ENCODE results near the gene CCNQ.

DNA sequence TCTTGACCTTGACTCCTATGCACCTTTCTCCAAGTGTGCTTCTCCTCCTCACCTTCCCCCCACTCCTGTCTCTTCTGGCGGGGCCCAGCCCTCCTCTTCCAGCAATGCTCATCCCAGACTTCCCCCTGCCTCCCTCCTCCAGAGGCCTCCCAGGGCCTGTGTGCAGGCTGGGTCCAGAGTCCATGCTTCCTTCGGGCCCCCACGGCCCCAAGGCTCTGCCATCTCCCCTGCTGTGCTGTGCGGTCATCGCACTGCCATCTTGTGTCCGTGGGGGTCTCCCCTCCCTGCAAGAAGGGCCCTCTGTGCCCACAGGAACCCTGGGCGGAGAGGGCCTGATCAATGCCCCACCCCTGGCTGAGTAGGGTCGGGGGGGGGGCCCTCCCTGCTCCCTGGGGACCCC, 54.2 kb downstream of the CCNQ start:
- TF ChIP-seq, protein P1, sequence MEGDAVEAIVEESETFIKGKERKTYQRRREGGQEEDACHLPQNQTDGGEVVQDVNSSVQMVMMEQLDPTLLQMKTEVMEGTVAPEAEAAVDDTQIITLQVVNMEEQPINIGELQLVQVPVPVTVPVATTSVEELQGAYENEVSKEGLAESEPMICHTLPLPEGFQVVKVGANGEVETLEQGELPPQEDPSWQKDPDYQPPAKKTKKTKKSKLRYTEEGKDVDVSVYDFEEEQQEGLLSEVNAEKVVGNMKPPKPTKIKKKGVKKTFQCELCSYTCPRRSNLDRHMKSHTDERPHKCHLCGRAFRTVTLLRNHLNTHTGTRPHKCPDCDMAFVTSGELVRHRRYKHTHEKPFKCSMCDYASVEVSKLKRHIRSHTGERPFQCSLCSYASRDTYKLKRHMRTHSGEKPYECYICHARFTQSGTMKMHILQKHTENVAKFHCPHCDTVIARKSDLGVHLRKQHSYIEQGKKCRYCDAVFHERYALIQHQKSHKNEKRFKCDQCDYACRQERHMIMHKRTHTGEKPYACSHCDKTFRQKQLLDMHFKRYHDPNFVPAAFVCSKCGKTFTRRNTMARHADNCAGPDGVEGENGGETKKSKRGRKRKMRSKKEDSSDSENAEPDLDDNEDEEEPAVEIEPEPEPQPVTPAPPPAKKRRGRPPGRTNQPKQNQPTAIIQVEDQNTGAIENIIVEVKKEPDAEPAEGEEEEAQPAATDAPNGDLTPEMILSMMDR (IDR thresholded peaks at IDR 0.05 in 2 of 3, conservative IDR thresholded peaks at IDR 0.05 in 1 of 3; ENCODE audit: borderline replicate concordance in 1 of 3, insufficient read depth in 1 of 3, low read depth in 2 of 3, low read length in 2 of 3), result no peak
- TF ChIP-seq EZH2 (IDR thresholded peaks at IDR 0.05), result no peak
- TF ChIP-seq POLR2A (IDR thresholded peaks at IDR 0.05; ENCODE audit: borderline replicate concordance, extremely low read depth, insufficient read depth, insufficient read length), result no peak
- TF ChIP-seq MAX (IDR thresholded peaks at IDR 0.05), result no peak
- TF ChIP-seq, protein P2, sequence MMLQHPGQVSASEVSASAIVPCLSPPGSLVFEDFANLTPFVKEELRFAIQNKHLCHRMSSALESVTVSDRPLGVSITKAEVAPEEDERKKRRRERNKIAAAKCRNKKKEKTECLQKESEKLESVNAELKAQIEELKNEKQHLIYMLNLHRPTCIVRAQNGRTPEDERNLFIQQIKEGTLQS (IDR thresholded peaks at IDR 0.05), result no peak
- TF ChIP-seq POLR2AphosphoS5 (IDR thresholded peaks at IDR 0.05; ENCODE audit: low read depth, low read length), result no peak
- TF ChIP-seq EZH2phosphoT487 (IDR thresholded peaks at IDR 0.05; ENCODE audit: borderline replicate concordance), result no peak
- TF ChIP-seq, protein P3, sequence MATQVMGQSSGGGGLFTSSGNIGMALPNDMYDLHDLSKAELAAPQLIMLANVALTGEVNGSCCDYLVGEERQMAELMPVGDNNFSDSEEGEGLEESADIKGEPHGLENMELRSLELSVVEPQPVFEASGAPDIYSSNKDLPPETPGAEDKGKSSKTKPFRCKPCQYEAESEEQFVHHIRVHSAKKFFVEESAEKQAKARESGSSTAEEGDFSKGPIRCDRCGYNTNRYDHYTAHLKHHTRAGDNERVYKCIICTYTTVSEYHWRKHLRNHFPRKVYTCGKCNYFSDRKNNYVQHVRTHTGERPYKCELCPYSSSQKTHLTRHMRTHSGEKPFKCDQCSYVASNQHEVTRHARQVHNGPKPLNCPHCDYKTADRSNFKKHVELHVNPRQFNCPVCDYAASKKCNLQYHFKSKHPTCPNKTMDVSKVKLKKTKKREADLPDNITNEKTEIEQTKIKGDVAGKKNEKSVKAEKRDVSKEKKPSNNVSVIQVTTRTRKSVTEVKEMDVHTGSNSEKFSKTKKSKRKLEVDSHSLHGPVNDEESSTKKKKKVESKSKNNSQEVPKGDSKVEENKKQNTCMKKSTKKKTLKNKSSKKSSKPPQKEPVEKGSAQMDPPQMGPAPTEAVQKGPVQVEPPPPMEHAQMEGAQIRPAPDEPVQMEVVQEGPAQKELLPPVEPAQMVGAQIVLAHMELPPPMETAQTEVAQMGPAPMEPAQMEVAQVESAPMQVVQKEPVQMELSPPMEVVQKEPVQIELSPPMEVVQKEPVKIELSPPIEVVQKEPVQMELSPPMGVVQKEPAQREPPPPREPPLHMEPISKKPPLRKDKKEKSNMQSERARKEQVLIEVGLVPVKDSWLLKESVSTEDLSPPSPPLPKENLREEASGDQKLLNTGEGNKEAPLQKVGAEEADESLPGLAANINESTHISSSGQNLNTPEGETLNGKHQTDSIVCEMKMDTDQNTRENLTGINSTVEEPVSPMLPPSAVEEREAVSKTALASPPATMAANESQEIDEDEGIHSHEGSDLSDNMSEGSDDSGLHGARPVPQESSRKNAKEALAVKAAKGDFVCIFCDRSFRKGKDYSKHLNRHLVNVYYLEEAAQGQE (IDR thresholded peaks at IDR 0.05; ENCODE audit: low read depth), result no peak
- no peak for TF ChIP-seq SIN3A (IDR thresholded peaks at IDR 0.05; ENCODE audit: low read depth)
- no peak for TF ChIP-seq JUND (IDR thresholded peaks at IDR 0.05)
- no peak for TF ChIP-seq CEBPB (IDR thresholded peaks at IDR 0.05; ENCODE audit: low read depth)
